Natural killer cell (primary cell): ENCODE measurements around the gene IL1R2. TPM values are rescaled to one million over a fixed set of nuclear protein-coding genes. Genes with fewer than 3 reads are reported as not detected.

Experiments used
- ATAC-seq, 3 donors: fragments of 150-1000 bp in 2 of 3; fragments of 200-7000 bp in 1 of 3; cut with Tn5 transposase; 1 replicate in 1 of 3; 2 replicates in 2 of 3; pipeline ENCODE4 v1.10.0; 2021; ENCODE audit warnings: mild to moderate bottlenecking in 2 of 3, moderate library complexity in 2 of 3
- DNase-seq, 2 donors: peaks; one replicate each; pipeline versions ENCODE4 v3.0.0 to v3.0.0-alpha.2; 2013 to 2021; ENCODE audit warnings: mixed read lengths in 1 of 2
- H3K27ac ChIP-seq: one replicate; pipeline ENCODE4 v1.5.1; 2013; ENCODE audit warnings: mild to moderate bottlenecking, low read length
- H3K27me3 ChIP-seq: one replicate; pipeline ENCODE4 v1.6.1; 2013; ENCODE audit warnings: low read length; ENCODE audit not compliant: control insufficient read depth, insufficient read depth
- H3K36me3 ChIP-seq: one replicate; pipeline ENCODE4 v1.6.1; 2013; ENCODE audit warnings: low read length; ENCODE audit not compliant: control insufficient read depth, insufficient read depth
- H3K4me1 ChIP-seq: one replicate; pipeline ENCODE4 v1.6.1; 2013; ENCODE audit warnings: low read length; ENCODE audit not compliant: control insufficient read depth, insufficient read depth
- H3K4me3 ChIP-seq: one replicate; pipeline ENCODE4 v1.5.1; 2013; ENCODE audit warnings: low read length
- H3K9me3 ChIP-seq: one replicate; pipeline ENCODE4 v1.6.1; 2013; ENCODE audit warnings: low read length; ENCODE audit not compliant: control insufficient read depth, insufficient read depth
- H3K27ac Mint-ChIP-seq, 2 donors: one replicate each; pipeline ENCODE4 v1.8.0; 2022; ENCODE audit warnings: mild to moderate bottlenecking in 2 of 2, mixed read lengths in 2 of 2, moderate library complexity in 1 of 2
- H3K27me3 Mint-ChIP-seq, 2 donors: one replicate each; pipeline ENCODE4 v1.8.0; 2022; ENCODE audit warnings: low read depth in 2 of 2, mixed read lengths in 2 of 2
- H3K36me3 Mint-ChIP-seq: one replicate; pipeline ENCODE4 v1.8.0; 2022; ENCODE audit warnings: mixed read lengths
- H3K4me1 Mint-ChIP-seq, 2 donors: one replicate each; pipeline ENCODE4 v1.8.0; 2022; ENCODE audit warnings: mixed read lengths in 2 of 2
- H3K4me3 Mint-ChIP-seq: one replicate; pipeline ENCODE4 v1.8.0; 2022; ENCODE audit warnings: mild to moderate bottlenecking, moderate library complexity, mixed read lengths
- H3K9me3 Mint-ChIP-seq, 2 donors: one replicate each; pipeline ENCODE4 v1.8.0; 2022; ENCODE audit warnings: mixed read lengths in 2 of 2
- CTCF ChIP-seq: fragments of 200-600 bp; IDR thresholded peaks from one replicate; pipeline ENCODE4 v1.8.0; 2022; ENCODE audit warnings: antibody characterized with exemption
- WGBS: methylation state at CpG from one replicate; pipeline ENCODE4 v1.1.7; 2013; ENCODE audit warnings: missing lambda C conversion rate; ENCODE audit not compliant: insufficient coverage; 5-methylcytosine and 5-hydroxymethylcytosine counted together
- intact Hi-C: fragments of 100-400 bp; cut with micrococcal nuclease; formaldehyde crosslinking; loops from one replicate; pipeline ENCODE4 v1.14.2; 2022
- total RNA-seq, 4 donors: library from RNA; stranded (reverse); fragments of 120-200 nt in 1 of 4; gene quantifications; one replicate each; pipeline versions ENCODE4 v1.2.3 to v1.2.4, GENCODE V29; 2013 to 2022

The IL1R2 gene
- total RNA-seq, 3 donors from 2014 or later (not counting 1 experiment from before 2014, with no cell fraction given) = 0.66 to 5.7 TPM; not detected in 1

- H3K27ac Mint-ChIP-seq = no peak overlapping the region
- H3K4me1 Mint-ChIP-seq = peaks cover 52 to 58% of the 10 kb centered on the region in 2 donors
- no peak overlapping the region for H3K4me3 ChIP-seq
- H3K27ac ChIP-seq = no peak overlapping the region
- peaks cover 36 to 55% of the 10 kb centered on the region in 2 donors for H3K27me3 Mint-ChIP-seq
- H3K9me3 Mint-ChIP-seq = no peaks in the 10 kb centered on the region
- WGBS = 98% methylated on average over 7 of the region's 8 CpGs
- no peak overlapping the region for H3K4me3 Mint-ChIP-seq
- intact Hi-C loops = loop anchor here (5.0 kb wide), 1 partner anchor 156 kb away; no protein-coding TSS in a partner anchor
- H3K36me3 Mint-ChIP-seq = no peaks in the 10 kb centered on the region
- peaks cover 66% of the 10 kb centered on the region for H3K4me1 ChIP-seq
- H3K36me3 ChIP-seq = no peaks in the 10 kb centered on the region
- peaks cover 21% of the 10 kb centered on the region for H3K27me3 ChIP-seq
- no peaks in the 10 kb centered on the region for H3K9me3 ChIP-seq
- ATAC-seq (no peak), DNase-seq (no peak)
- no peak for TF ChIP-seq CTCF
Measured at GRCh38 chr2:101983486-101983885, 8.3 kb upstream of the IL1R2 start.

GRCh38 chr2:101983928-101984327 is 7.8 kb upstream of the IL1R2 start:
- Histone ChIP-seq H3K36me3 (no peaks in the 10 kb centered on the region), H3K27ac (no peak overlapping the region), H3K27me3 (peaks cover 21% of the 10 kb centered on the region), H3K4me3 (no peak overlapping the region), H3K4me1 (peaks cover 70% of the 10 kb centered on the region), H3K9me3 (no peaks in the 10 kb centered on the region)
- no peaks in the 10 kb centered on the region for H3K9me3 Mint-ChIP-seq
- H3K27me3 Mint-ChIP-seq = peaks cover 32 to 55% of the 10 kb centered on the region in 2 donors
- no peak overlapping the region for H3K27ac Mint-ChIP-seq
- H3K36me3 Mint-ChIP-seq = no peaks in the 10 kb centered on the region
- DNase-seq (no peak), ATAC-seq (no peak)
- intact Hi-C loops = loop anchor here (5.0 kb wide), 1 partner anchor 157 kb away; no protein-coding TSS in a partner anchor
- no peak for TF ChIP-seq CTCF
- peaks cover 56 to 62% of the 10 kb centered on the region in 2 donors for H3K4me1 Mint-ChIP-seq
- H3K4me3 Mint-ChIP-seq = no peak overlapping the region
- WGBS = 95% methylated on average over 2 of the region's 2 CpGs

- peaks cover 34 to 56% of the 10 kb centered on the region in 2 donors for H3K27me3 Mint-ChIP-seq
- DNase-seq (no peak), ATAC-seq (no peak)
- no peak overlapping the region for H3K4me3 Mint-ChIP-seq
- H3K9me3 Mint-ChIP-seq = no peaks in the 10 kb centered on the region
- peaks cover 61 to 68% of the 10 kb centered on the region in 2 donors for H3K4me1 Mint-ChIP-seq
- intact Hi-C loops = loop anchor here (5.0 kb wide), 3 partner anchors 157 to 433 kb away; partner anchors contain the start of gene IL18R1
- no peak for TF ChIP-seq CTCF
- no peak overlapping the region for H3K4me3 ChIP-seq
- no peaks in the 10 kb centered on the region for H3K36me3 ChIP-seq
- H3K27ac ChIP-seq = no peak overlapping the region
- peaks cover 77% of the 10 kb centered on the region for H3K4me1 ChIP-seq
- 53% methylated on average over 9 of the region's 9 CpGs for WGBS
- H3K27ac Mint-ChIP-seq = no peak overlapping the region
- no peaks in the 10 kb centered on the region for H3K9me3 ChIP-seq
- no peaks in the 10 kb centered on the region for H3K36me3 Mint-ChIP-seq
- H3K27me3 ChIP-seq = peaks cover 21% of the 10 kb centered on the region
Measured at GRCh38 chr2:101984656-101985055, 7.1 kb upstream of the IL1R2 start.
